Choroid plexus epithelial cell (primary cell): ENCODE data around the gene NELL1.

Experiments
- DNase-seq: peaks from one replicate; pipeline ENCODE4 v3.0.0-alpha.2; 2010; ENCODE audit warnings: low read depth
- H3K4me3 ChIP-seq: 2 replicates; pipeline ENCODE4 v1.5.1; 2011; ENCODE audit warnings: low read depth, mild to moderate bottlenecking, control low read depth, low read length, moderate library complexity
- TF ChIP-seq, protein P1 (sequence below): conservative IDR thresholded peaks from 2 replicates; pipeline ENCODE4 v1.5.1; 2011; ENCODE audit warnings: low read depth, mild to moderate bottlenecking, control low read depth, inconsistent platforms, low read length, moderate library complexity

Gene NELL1

GRCh38 chr11:21427726-21428125 lies 758.3 kb downstream of the NELL1 start:
- H3K4me3 ChIP-seq, result no peak overlapping the region
- TF ChIP-seq, protein P1, sequence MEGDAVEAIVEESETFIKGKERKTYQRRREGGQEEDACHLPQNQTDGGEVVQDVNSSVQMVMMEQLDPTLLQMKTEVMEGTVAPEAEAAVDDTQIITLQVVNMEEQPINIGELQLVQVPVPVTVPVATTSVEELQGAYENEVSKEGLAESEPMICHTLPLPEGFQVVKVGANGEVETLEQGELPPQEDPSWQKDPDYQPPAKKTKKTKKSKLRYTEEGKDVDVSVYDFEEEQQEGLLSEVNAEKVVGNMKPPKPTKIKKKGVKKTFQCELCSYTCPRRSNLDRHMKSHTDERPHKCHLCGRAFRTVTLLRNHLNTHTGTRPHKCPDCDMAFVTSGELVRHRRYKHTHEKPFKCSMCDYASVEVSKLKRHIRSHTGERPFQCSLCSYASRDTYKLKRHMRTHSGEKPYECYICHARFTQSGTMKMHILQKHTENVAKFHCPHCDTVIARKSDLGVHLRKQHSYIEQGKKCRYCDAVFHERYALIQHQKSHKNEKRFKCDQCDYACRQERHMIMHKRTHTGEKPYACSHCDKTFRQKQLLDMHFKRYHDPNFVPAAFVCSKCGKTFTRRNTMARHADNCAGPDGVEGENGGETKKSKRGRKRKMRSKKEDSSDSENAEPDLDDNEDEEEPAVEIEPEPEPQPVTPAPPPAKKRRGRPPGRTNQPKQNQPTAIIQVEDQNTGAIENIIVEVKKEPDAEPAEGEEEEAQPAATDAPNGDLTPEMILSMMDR, result no peak
- no peak for DNase-seq

- DNase-seq, result no peak
- H3K4me3 ChIP-seq, result no peak overlapping the region
- TF ChIP-seq, protein P1, result no peak
Measured at GRCh38 chr11:21428796-21429195, 759.4 kb downstream of the NELL1 start.

GRCh38 chr11:21429401-21429800 lies 760.0 kb downstream of the NELL1 start:
- H3K4me3 ChIP-seq, result no peak overlapping the region
- TF ChIP-seq, protein P1, result no peak
- no peak for DNase-seq

DNA sequence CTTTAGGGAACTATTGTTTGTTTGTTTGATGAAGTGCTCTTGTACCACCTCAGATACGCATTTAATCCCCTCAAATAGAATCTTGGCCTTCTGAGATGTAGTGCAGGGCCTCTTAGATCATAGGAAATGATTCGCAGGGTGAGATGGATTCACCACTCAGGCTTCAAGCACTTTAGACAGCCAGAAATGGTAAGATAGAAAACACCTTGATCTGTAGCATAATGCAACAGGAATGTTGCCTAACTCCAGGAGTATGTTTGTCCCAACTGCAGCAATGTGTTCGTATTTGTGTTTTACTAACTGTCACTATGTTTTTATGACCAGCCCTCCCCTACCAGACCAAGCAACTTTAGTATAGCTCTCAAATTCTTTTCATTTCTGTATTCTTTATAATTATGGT lies 761.2 kb downstream of the NELL1 start:
- H3K4me3 ChIP-seq, result no peak overlapping the region
- TF ChIP-seq, protein P1, result no peak
- DNase-seq, result no peak

- no peak for DNase-seq
- no peak overlapping the region for H3K4me3 ChIP-seq
- TF ChIP-seq, protein P1, result no peak
Measured at GRCh38 chr11:21446939-21447590, 777.7 kb downstream of the NELL1 start.

DNA sequence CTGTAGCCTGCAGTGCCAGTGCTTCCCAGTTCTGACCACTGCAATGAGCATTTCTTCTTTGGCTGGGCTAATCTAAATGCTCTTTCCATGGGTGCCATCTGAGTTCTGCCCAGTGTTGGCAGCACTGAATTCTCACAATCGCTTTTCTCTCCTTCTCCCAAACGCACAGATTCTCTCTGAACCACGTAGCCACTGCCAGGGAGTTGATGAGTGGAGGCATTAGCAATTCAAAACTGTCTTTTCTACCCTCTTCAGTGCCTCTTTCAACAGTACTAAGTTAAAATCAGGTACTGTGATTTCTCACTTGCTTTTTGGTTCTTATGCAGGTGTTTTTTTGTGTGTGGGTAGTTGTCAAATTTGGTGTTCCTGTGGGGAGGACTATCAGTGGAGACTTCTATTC lies 778.5 kb downstream of the NELL1 start:
- TF ChIP-seq, protein P1, result no peak
- no peak overlapping the region for H3K4me3 ChIP-seq
- no peak for DNase-seq

GRCh38 chr11:21456186-21456585 lies 786.8 kb downstream of the NELL1 start:
- no peak for DNase-seq
- no peak overlapping the region for H3K4me3 ChIP-seq
- TF ChIP-seq, protein P1, result no peak
